Measurements from ENCODE around the gene ZSCAN30.

Gene ZSCAN30

DNA sequence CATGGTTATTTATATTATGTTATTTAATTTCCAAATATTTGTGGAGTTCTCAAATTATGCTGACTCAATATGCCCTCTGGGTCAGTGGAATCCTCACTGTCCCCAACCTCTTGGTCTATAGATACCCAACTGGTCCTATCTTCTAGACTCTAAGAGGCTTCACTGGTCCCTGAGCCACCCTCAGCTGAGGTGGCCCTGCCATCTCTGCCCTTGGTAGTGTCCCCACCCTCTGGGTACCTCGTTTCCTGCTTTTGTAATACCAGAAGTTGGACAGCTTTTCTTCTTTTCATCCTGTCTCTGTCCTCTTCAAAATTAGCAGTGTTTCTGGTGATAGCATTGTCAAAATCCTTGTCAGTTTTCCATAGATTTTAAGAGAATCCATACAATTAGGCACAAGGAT, 11.9 kb downstream of the ZSCAN30 start:
- no peak for DNase-seq

DNA sequence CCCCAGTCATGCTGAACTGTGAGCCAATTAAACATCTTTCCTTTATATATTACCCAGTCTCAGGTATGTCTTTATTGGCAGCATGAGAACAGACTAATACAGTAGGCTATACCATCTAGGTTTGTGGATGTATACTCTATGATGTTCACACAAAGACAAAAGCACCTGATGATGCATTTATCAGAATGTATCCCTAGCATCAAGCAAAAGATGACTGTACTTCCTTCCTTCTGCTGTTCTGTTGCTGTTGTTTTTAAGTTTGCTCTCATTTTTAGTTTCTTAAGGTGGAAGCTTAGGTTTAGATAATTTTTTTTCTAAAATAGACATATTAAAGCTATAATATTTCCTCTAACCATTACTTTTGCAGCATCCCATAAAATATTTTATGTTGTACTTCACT, 12.4 kb downstream of the ZSCAN30 start:
- no peak for DNase-seq

DNA sequence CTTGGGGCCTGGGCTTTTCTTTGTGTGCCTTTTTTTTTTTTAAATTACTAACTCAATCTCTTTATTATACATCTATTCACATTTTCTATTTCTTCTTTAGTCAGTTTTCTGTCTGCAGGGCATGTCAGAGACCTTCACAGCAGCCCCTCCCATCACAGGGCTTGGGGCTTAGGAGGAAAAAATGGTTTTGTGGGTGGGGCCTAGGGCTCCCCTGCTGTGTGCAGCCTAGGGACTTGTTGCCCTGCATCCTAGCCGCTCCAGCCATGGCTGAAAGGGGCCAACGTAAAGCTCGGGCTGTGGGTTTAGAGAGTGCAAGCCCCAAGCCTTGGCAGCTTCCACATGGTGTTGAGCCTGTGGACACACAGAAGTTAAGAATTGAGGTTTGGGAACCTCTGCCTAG, 13.8 kb downstream of the ZSCAN30 start:
- no peak for DNase-seq

DNA sequence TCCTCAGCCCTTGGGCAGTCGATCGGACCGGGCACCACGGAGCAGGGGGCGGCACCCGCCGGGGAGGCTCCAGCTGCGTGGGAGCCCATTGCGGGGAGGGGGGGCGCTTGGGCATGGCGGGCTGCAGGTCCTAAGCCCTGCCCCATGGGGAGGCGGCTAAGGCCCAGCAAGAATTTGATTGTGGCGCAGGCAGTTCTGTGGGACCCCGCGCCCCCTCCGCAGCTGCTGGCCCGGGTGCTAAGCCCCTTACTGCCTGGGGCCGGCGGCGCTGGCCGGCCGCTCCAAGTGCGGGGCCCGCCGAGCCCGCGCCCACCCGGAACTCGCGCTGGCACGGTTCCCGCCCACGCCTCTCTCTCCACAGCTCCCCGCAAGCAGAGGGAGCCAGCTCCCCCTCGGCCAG, 18.4 kb downstream of the ZSCAN30 start:
- DNase-seq: no peak

- DNase-seq: no peak
Measured at GRCh38 chr18:35268821-35269220, 21.2 kb downstream of the ZSCAN30 start.

- no peak for DNase-seq
Measured at GRCh38 chr18:35267809-35268208, 22.2 kb downstream of the ZSCAN30 start.

DNA sequence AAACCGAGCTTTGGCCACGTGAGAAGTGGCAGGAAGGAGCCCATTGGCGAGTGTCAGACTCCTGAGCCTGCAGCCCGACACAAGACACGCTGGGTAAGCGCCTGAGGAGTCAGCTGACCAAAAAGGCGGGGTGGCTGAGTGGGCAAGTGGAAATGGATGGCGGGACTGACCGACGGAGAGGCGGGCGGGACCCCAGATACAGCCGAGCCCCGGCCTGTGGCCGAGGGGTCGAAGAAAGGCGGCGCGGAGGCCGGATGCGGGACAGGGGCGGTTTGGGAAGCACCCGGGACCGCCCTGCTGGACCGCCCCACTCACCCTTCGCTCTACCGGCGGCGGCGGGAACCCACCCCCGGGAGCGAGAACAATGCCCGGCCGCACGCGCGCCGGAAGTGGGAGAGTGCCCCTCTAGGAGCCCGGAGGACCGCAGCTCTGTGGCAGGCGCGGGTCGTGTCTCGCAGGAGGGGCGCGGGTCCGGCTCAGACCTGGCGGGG, 22.8 kb downstream of the ZSCAN30 start:
- no peak for DNase-seq

DNA sequence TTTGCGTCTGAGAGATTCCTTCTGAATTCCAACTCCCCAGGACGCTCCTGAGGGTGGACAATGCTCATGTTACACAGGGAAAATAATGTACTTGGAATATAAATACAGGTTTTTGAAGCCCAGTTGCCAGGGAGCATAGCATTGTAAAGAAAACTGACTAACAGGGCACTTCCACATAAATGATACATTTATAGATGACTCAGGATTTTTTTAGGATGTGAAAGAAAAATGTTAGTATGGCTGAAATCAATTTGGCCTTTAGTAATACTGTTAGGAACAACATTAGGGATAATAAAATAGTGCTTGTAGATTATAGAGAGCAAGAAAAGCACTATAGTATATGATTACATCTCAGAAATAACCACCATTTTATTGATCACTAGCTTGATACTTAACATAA, 25.6 kb downstream of the ZSCAN30 start:
- DNase-seq: no peak

- DNase-seq: no peak
Measured at GRCh38 chr18:35256947-35257346, 33.1 kb downstream of the ZSCAN30 start.

GRCh38 chr18:35253655-35254287, 36.3 kb downstream of the ZSCAN30 start:
- no peak for DNase-seq

DNA sequence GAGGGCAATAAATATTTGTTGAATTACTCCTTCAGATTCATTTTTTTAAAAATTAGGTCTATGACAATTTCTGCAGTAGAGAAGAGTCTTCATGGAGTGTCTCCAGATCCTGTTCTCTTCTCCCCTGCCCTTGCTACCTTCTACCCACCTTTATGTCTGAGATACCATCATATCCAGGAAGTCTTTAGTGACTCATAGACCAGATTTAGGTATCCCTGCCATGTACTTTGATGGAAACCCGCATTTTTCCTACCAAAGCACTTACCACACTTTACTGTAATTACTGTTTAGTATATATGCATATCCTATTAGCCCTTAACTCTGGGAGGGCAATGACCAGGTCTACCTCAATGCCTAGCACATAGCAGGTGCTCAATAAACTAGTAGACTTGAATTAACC, 37.6 kb downstream of the ZSCAN30 start:
- DNase-seq: no peak

- DNase-seq: no peak
Measured at GRCh38 chr18:35248429-35248828, 41.6 kb downstream of the ZSCAN30 start.

GRCh38 chr18:35247412-35248249, 42.4 kb downstream of the ZSCAN30 start:
- no peak for DNase-seq

GRCh38 chr18:35246831-35247230, 43.2 kb downstream of the ZSCAN30 start:
- DNase-seq: no peak

DNA sequence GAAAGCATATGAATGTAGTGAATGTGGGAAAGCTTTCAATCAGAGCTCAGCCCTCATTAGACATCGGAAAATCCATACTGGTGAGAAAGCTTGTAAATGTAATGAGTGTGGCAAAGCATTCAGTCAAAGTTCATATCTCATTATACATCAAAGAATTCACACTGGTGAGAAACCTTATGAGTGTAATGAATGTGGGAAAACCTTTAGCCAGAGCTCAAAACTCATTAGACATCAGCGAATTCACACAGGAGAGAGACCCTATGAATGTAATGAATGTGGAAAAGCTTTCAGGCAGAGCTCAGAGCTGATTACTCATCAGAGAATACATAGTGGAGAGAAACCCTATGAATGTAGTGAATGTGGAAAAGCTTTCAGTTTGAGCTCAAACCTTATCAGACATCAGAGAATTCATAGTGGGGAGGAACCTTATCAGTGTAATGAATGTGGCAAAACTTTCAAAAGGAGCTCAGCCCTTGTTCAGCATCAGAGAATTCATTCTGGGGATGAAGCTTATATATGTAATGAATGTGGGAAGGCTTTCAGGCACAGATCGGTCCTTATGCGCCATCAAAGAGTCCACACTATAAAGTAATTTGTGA, 44.2 kb downstream of the ZSCAN30 start:
- no peak for DNase-seq

GRCh38 chr18:35244671-35245070, 45.4 kb downstream of the ZSCAN30 start:
- no peak for DNase-seq

DNA sequence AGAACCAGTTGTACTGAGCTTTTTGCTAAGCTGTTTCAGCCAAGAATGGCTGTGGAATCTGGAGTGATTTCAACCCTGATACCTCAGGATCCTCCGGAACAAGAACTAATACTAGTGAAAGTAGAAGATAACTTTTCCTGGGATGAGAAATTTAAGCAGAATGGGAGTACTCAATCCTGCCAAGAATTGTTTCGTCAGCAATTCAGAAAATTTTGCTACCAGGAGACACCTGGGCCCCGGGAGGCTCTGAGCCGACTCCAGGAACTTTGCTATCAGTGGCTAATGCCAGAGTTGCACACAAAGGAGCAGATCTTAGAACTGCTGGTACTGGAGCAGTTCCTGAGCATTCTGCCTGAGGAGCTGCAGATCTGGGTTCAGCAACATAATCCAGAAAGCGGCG, 47.6 kb downstream of the ZSCAN30 start:
- no peak for DNase-seq

- DNase-seq: no peak
Measured at GRCh38 chr18:35241448-35241804, 48.6 kb downstream of the ZSCAN30 start.

DNA sequence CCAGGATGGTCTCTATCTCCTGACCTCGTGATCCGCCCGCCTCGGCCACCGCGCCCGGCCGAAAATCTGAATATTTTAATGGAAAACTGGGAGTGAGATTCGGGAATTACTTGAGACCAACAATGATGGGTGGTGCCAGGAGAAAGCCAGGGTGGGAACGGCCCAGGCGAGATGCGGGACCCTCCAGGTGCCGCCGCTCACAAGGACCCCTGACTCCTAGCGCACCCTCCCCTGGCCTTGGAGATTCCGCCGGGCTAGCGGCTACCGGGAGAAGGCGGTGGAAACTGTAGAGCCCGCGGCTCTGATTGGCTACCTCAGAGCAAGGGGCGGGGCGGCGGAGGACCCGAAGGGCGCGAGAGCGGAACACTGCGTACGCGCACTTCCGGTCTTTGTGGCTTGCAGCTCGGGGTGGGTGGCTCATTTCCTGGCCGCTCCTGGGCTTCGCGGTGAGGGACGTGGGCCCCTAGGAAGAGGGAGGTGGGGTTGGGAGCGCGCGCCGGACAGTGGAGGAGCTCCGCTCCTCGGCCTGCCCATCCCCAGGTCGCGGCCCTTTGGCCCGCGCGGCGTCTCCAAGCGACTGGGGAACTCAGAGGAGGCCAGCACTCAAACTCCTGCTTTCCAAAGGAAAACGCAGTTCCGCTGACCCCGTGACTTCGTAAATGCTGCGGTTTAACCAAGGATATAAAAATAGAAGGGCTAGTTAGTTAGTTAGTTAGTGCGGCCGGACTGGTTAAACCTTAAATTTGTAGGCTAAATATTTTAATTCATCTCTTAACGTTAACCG, 49.2 kb downstream of the ZSCAN30 start, which contains the start of gene ZNF397:
TSS of gene ZNF397 (plus strand) at position 371 of the 784 bp plus-strand sequence. CDS start 1,437 bp downstream, outside the sequence.
- peak; percentile 98 for DNase-seq

GRCh38 chr18:35239314-35239713, 50.7 kb downstream of the ZSCAN30 start:
- peak; percentile 37 for DNase-seq

GRCh38 chr18:35236571-35237363, 53.3 kb downstream of the ZSCAN30 start:
- no peak for DNase-seq

- DNase-seq: peak; percentile 48
Measured at GRCh38 chr18:35231052-35231451, 59.0 kb downstream of the ZSCAN30 start.

Data from HCEC 1CT (cell line).